HEK293T (cell line): ENCODE data around the gene RRAS.
A peak's percentile ranks its signal among the peaks of the same experiment; 100 is the strongest.

Experiments used
- CTCF ChIA-PET: fragments of 350-600 bp; formaldehyde crosslinking; extraction: SDS; loops from one replicate; lab custom pipeline; 2021; ENCODE audit warnings: antibody characterized with exemption, inconsistent platforms; lab: Yijun Ruan, JAX
- POLR2A ChIA-PET: fragments of 350-600 bp; formaldehyde crosslinking; extraction: SDS; loops from one replicate; lab custom pipeline; 2020; ENCODE audit warnings: antibody characterized with exemption, inconsistent platforms; lab: Yijun Ruan, JAX
- DNase-seq: peaks from one replicate; pipeline ENCODE4 v3.0.0; 2012; ENCODE audit warnings: mixed read lengths; ENCODE audit errors: extremely low spot score
- ARNT ChIP-seq: fragments of 450-650 bp; IDR thresholded peaks from 2 replicates; pipeline ENCODE4 v1.6.1; 2017; ENCODE audit warnings: mild to moderate bottlenecking
- BHLHE40 ChIP-seq: fragments of 450-650 bp; IDR thresholded peaks from 2 replicates; pipeline ENCODE4 v1.6.1; 2016; ENCODE audit warnings: mild to moderate bottlenecking, moderate library complexity, borderline replicate concordance
- CTBP1 ChIP-seq: fragments of 450-650 bp; IDR thresholded peaks from 2 replicates; pipeline ENCODE4 v1.6.1; 2016; ENCODE audit warnings: borderline replicate concordance
- ELF4 ChIP-seq: fragments of 450-650 bp; IDR thresholded peaks from 2 replicates; pipeline ENCODE4 v1.6.1; 2017; ENCODE audit warnings: antibody characterized with exemption
- FOXA1 ChIP-seq: fragments of 450-650 bp; IDR thresholded peaks from 2 replicates; pipeline ENCODE4 v1.6.1; 2016; ENCODE audit warnings: mild to moderate bottlenecking
- FOXK2 ChIP-seq: fragments of 450-650 bp; IDR thresholded peaks from 2 replicates; pipeline ENCODE4 v1.6.1; 2016; ENCODE audit warnings: mild to moderate bottlenecking
- FOXM1 ChIP-seq: fragments of 450-650 bp; IDR thresholded peaks from 2 replicates; pipeline ENCODE4 v1.6.1; 2017; ENCODE audit warnings: mild to moderate bottlenecking, borderline replicate concordance
- HDGF ChIP-seq: fragments of 450-650 bp; IDR thresholded peaks from 2 replicates; pipeline ENCODE4 v1.6.1; 2017; ENCODE audit warnings: antibody characterized with exemption, borderline replicate concordance
- L3MBTL2 ChIP-seq: fragments of 450-650 bp; conservative IDR thresholded peaks from 2 replicates; pipeline ENCODE4 v1.6.1; 2016; ENCODE audit warnings: mild to moderate bottlenecking
- LEF1 ChIP-seq: fragments of 450-650 bp; IDR thresholded peaks from 2 replicates; pipeline ENCODE4 v1.6.1; 2017; ENCODE audit warnings: mild to moderate bottlenecking, borderline replicate concordance
- NFRKB ChIP-seq: fragments of 450-650 bp; IDR thresholded peaks from 2 replicates; pipeline ENCODE4 v1.6.1; 2016; ENCODE audit warnings: mild to moderate bottlenecking, moderate library complexity
- SP1 ChIP-seq: fragments of 450-650 bp; IDR thresholded peaks from 2 replicates; pipeline ENCODE4 v1.6.1; 2017
- SUZ12 ChIP-seq: fragments of 450-650 bp; IDR thresholded peaks from 2 replicates; pipeline ENCODE4 v1.6.1; 2016; ENCODE audit warnings: mild to moderate bottlenecking
- TARDBP ChIP-seq: fragments of 450-650 bp; IDR thresholded peaks from 2 replicates; pipeline ENCODE4 v1.6.1; 2016
- ZNF384 ChIP-seq: fragments of 450-650 bp; IDR thresholded peaks from 2 replicates; pipeline ENCODE4 v1.6.1; 2016
- TF ChIP-seq, protein P1 (sequence below): fragments of 450-650 bp; IDR thresholded peaks from 2 replicates; pipeline ENCODE4 v1.6.1; 2016

RRAS gene

DNA sequence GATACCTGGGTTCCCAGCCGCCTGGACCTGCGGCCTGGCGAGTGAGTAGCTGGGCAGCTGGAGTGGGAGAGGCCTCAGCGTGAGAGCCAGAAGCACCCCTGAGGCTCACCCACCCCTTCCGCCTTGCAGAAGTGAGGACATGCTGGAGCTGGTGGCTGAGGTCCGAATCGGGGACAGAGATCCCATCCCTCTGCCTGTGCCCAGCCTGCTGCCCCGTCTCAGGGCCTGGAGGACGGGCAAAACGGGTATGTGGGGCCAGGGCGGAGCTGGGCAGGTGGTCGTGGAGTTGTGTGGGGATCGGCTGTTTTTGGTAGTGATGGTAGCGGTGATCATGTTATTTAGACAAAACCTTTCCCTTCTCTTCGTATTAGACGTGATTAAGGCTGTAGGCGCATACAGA lies 6.6 kb upstream of the RRAS start:
- TF ChIP-seq FOXA1 (no peak), FOXK2 (no peak), ARNT (no peak), SUZ12 (no peak), ZNF384 (no peak), SP1 (no peak), L3MBTL2 (no peak), TARDBP (no peak), NFRKB (no peak), HDGF (no peak), CTBP1 (no peak)
- DNase-seq: no peak
- ChIA-PET POLR2A (no interaction called here), CTCF (interaction anchor here (1.2 kb wide), 1 partner anchor 21 kb away, joined by 3 read pairs; no protein-coding TSS in a partner anchor)

DNA sequence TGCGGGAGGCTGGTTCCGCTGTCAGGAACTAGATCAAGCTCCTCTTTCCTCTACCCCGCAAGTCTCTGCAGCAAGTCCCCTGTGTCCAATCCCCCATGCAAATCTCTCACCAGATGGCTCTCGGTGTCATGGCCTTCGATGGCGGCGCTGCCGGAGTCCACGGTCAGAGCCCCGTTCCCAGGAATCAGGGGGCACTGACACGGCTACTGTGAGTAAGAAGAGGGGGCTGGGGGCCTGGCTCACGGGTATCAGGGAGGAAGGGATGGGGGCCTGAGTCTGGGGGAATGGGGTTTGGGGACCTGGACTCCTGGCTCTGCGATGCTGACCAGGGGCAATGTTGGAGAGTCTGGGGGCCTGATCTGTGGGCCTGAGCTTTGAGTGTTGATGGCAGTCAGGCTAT lies 6.1 kb upstream of the RRAS start:
- DNase-seq: no peak
- ChIA-PET CTCF (interaction anchor here (1.2 kb wide), 1 partner anchor 22 kb away, joined by 3 read pairs; no protein-coding TSS in a partner anchor), POLR2A (no interaction called here)
- TF ChIP-seq CTBP1 (no peak), L3MBTL2 (no peak), FOXK2 (no peak), SUZ12 (no peak), NFRKB (no peak)
- TF ChIP-seq, protein P1, sequence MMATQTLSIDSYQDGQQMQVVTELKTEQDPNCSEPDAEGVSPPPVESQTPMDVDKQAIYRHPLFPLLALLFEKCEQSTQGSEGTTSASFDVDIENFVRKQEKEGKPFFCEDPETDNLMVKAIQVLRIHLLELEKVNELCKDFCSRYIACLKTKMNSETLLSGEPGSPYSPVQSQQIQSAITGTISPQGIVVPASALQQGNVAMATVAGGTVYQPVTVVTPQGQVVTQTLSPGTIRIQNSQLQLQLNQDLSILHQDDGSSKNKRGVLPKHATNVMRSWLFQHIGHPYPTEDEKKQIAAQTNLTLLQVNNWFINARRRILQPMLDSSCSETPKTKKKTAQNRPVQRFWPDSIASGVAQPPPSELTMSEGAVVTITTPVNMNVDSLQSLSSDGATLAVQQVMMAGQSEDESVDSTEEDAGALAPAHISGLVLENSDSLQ: no peak

DNA sequence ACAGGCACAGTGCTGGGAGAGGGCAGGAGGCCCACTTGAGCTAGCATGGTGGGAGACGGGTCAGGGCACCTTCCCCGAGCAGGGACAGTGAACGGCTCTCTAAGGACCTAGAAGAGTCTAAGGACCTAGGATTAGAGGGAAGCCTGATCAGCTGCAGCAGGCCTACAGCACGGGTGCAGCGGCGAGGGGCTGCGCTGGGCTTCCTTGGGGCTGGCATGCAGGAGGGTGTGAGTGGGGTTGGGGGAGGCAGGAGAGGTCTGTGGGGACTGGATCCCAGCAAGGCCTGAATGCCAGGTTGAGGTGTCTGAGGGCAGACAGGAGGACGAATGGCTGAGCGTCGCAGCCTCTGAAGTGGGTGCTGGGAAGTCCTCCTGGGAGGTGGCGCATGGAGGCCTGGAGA lies 5.6 kb upstream of the RRAS start:
- ChIA-PET CTCF (interaction anchor here (1.2 kb wide), 1 partner anchor 22 kb away, joined by 3 read pairs; no protein-coding TSS in a partner anchor), POLR2A (interaction anchor here (0.9 kb wide), 1 partner anchor 20 kb away, joined by 3 read pairs; the partner anchor contains the start of genes BCL2L12 and IRF3)
- DNase-seq: no peak
- TF ChIP-seq TARDBP: no peak
- no peak for TF ChIP-seq NFRKB
- no peak for TF ChIP-seq BHLHE40
- no peak for TF ChIP-seq ELF4
- no peak for TF ChIP-seq FOXK2
- TF ChIP-seq FOXA1: no peak
- no peak for TF ChIP-seq HDGF
- no peak for TF ChIP-seq SP1
- no peak for TF ChIP-seq CTBP1
- TF ChIP-seq ARNT: no peak
- TF ChIP-seq, protein P1: no peak
- TF ChIP-seq FOXM1: no peak
- TF ChIP-seq SUZ12: no peak
- TF ChIP-seq ZNF384: no peak
- no peak for TF ChIP-seq LEF1
- TF ChIP-seq L3MBTL2: no peak

DNA sequence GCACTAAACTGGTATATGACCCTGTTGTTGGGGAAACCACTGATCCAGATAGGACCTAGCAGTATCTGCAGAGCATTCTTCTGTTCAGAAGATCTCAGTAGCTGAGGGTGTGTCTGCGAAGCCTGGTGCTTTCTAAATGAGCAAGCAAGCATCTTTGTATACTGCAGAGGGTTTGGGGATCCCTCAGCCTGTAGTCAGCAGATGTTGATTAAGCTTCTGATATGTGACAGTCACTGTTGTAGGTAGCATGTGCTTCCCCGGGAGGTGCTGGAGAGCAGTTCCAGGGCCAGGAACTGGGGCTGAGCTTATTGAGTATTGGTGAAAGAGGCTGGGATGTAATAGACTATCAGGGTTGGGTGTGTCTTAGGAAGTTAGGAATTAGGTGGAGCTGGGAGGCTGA lies 3.5 kb upstream of the RRAS start:
- CTCF ChIA-PET: no interaction called here
- POLR2A ChIA-PET: interaction anchor here (0.6 to 1.4 kb wide), 5 partner anchors 10 to 53 kb away, joined by 3 to 8 read pairs (median 3); no protein-coding TSS in a partner anchor
- TF ChIP-seq FOXA1 (no peak), HDGF (no peak), ZNF384 (no peak), NFRKB (no peak), BHLHE40 (no peak), SUZ12 (no peak), CTBP1 (no peak), LEF1 (no peak), ARNT (no peak), TARDBP (no peak), SP1 (no peak), ELF4 (no peak), FOXM1 (no peak), L3MBTL2 (no peak), FOXK2 (no peak)
- TF ChIP-seq, protein P1: no peak
- no peak for DNase-seq

DNA sequence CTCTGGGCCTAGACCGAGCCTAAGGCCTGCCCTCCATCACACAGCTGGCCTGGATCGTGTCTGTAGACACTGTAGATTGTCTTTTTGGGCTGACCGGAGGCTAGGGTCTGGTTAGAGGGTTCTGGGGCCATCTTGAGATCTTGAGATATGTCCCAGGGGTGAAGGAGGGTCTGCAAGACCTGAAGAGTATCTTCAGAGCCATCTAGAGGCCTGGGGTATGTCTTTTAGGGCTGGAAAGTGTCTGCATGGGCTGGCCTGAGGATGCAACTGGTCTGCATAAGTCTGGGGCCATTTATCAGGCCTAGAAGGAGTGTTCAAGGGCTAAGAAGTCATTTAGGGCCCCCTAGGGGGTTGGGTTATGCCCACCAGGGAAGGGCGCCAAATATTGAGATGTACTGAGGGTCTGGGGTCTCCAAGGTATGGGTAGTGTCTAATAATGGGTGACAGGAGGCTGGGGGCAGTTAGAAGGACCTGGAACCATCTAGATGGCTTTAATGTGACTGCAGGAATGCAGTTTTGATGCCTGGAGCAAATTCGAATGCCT lies 2.6 kb upstream of the RRAS start:
- ChIA-PET CTCF (interaction anchor here (0.7 kb wide), 1 partner anchor 72 kb away, joined by 3 read pairs; no protein-coding TSS in a partner anchor), POLR2A (interaction anchor here (0.7 to 3.1 kb wide), 14 partner anchors 11 to 146 kb away, joined by 3 to 61 read pairs (median 9); partner anchors contain the start of genes BCL2L12, IRF3, NOSIP and PRR12)
- no peak for DNase-seq
- TF ChIP-seq SUZ12: no peak

DNA sequence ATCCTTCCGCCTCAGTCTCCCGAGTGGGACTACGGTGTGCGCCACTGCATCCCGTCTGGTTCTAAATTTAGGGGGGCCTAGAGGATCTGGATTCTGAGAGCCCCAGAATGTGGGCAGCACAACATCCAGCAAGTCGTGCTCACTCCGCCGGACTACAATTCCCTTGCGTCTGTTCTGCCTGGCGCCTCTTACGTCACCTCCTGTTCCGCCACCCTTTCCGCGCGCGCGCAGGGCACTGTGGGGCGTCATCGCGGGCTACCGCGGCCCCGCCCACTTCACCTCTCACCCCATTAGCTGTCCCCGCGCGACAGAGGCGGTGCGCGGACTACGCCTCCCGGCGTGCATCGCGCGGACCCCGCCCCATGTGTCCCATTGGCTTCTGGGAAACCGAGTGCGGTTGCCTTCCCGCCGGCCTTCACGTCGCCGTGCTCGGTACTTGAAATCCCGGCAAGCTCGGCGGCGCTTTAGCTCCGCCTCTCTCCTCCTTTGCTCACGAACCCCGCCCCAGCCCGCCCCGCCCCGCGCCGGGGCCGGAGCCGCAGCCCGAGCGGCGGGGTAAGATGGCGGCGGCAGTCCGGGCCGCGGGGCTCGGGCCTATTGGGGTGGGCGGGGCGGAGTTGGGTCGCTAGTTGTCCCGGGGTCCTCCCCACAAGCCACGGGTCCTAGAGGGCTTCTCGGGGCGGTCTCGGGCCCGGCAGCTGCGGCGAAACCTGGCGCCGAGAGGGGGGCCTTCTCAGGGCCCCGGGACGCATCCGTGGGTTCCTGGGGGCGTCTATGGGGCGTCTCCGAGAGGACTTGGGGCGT lies 1.9 kb upstream of the RRAS start, which contains the start of gene SCAF1:
Gene SCAF1 (plus strand): TSS at position 522 of the 804 bp plus-strand sequence. CDS start 2,818 bp downstream, outside the sequence.
- ChIA-PET CTCF (interaction anchor here (0.7 kb wide), 1 partner anchor 72 kb away, joined by 3 read pairs; no protein-coding TSS in a partner anchor), POLR2A (interaction anchor here (0.7 to 3.1 kb wide), 14 partner anchors 8 to 146 kb away, joined by 3 to 61 read pairs (median 8); partner anchors contain the start of genes BCL2L12, IRF3, NOSIP and PRR12)
- peak; percentile 93 for DNase-seq
- no peak for TF ChIP-seq ZNF384
- TF ChIP-seq L3MBTL2: no peak
- TF ChIP-seq TARDBP: peak; percentile 99
- TF ChIP-seq, protein P1: no peak
- no peak for TF ChIP-seq FOXA1
- TF ChIP-seq ARNT: no peak
- TF ChIP-seq FOXK2: no peak
- TF ChIP-seq LEF1: no peak
- TF ChIP-seq BHLHE40: no peak
- peak; percentile 70 for TF ChIP-seq ELF4
